ENCODE measurements around the gene HSD17B7. TPM values are rescaled to one million over a fixed set of nuclear protein-coding genes. Genes with fewer than 3 reads are reported as not detected.
"Not testable (repeated sequence)": the region's sequence is repeated elsewhere in the genome, so short reads cannot be mapped to it uniquely, and the experiment has no call there.

The HSD17B7 gene
- total and polyA plus RNA-seq, 10 of the 15 experiments (the other 5 are each of a cell fraction or from before 2014, with no cell fraction given), result 32.9 to 88.1 (median 36.3) TPM

DNA sequence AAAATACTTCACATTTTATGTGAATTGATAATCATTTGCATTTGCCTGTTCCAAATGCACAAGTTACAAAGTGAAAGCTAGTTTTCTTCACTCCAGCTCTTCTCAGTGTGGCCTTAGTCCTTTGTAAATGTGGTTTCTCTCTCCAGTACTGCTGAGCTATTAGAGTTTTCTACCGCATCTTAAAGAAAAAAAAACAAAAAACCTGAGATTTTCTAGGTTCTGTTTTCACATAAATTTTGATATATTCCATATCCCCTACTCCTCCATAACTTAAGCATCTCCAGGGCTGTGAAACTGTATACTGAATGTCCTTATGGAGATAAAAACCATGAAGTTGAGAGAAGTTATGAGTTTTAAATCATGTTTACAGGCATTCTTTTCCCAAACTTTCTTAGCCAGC, 3.8 kb downstream of the HSD17B7 start:
- H2AFZ ChIP-seq (ENCODE audit: control insufficient read depth, low read depth, low read length); DNase-seq (ENCODE audit: low read depth, low spot score); H3K27me3 ChIP-seq (replicated peaks in 1 of 2; ENCODE audit: control insufficient read depth in 2 of 2, insufficient read depth in 2 of 2, low read length in 1 of 2); H3K9ac ChIP-seq (ENCODE audit: control insufficient read depth, insufficient read depth, low read length); in situ Hi-C loops (cut with MboI); FAIRE-seq; BruUV-seq (replicated peaks); H3K79me2 ChIP-seq (ENCODE audit: control insufficient read depth, insufficient read depth, low read length); H3K27ac ChIP-seq (ENCODE audit: control insufficient read depth, insufficient read depth); H3K9me3 ChIP-seq (replicated peaks; ENCODE audit: control insufficient read depth, insufficient read depth, low read length); H4K20me1 ChIP-seq (ENCODE audit: control insufficient read depth, insufficient read depth); ATAC-seq; H3K4me3 ChIP-seq; H3K4me2 ChIP-seq (ENCODE audit: control insufficient read depth, insufficient read depth); H3K36me3 ChIP-seq (ENCODE audit: control insufficient read depth in 2 of 2, insufficient read depth in 2 of 2, low read length in 1 of 2); H3K4me1 ChIP-seq (ENCODE audit: control insufficient read depth, insufficient read depth, low read length): not testable (repeated sequence)
- WGBS (ENCODE audit: insufficient coverage, insufficient replicate concordance, low lambda C conversion rate, missing lambda C conversion rate), result 100% methylated on average over 1 of the region's 1 CpG
- ChIA-PET POLR2A (interaction anchor here (0.6 kb wide), 2 partner anchors 89 to 425 kb away, joined by 3 read pairs; no protein-coding TSS in a partner anchor), RAD21 (ENCODE audit: unreplicated experiment) (interaction anchor here (0.7 to 1.4 kb wide), 3 partner anchors 131 to 181 kb away, joined by 3 to 5 read pairs (median 4); no protein-coding TSS in a partner anchor), SMC1A (ENCODE audit: uncharacterized antibody, unreplicated experiment) (interaction anchor here (0.6 kb wide), 1 partner anchor 181 kb away, joined by 3 read pairs; no protein-coding TSS in a partner anchor), CTCF (interaction anchor here (0.9 kb wide), 1 partner anchor 181 kb away, joined by 4 read pairs; no protein-coding TSS in a partner anchor)
- intact Hi-C loops (cut with micrococcal nuclease; ENCODE audit: unreplicated experiment), result loop anchor here (5.0 kb wide), 1 partner anchor 167 kb away; no protein-coding TSS in a partner anchor

GRCh38 chr1:162796617-162797279, 6.2 kb downstream of the HSD17B7 start:
- in situ Hi-C loops (cut with MboI); POLR2A ChIA-PET; ATAC-seq; BruUV-seq (replicated peaks); intact Hi-C loops (cut with micrococcal nuclease; ENCODE audit: unreplicated experiment); H3K36me3 ChIP-seq (ENCODE audit: control insufficient read depth in 2 of 2, insufficient read depth in 2 of 2, low read length in 1 of 2); H3K9ac ChIP-seq (ENCODE audit: control insufficient read depth, insufficient read depth, low read length); H3K27me3 ChIP-seq (replicated peaks in 1 of 2; ENCODE audit: control insufficient read depth in 2 of 2, insufficient read depth in 2 of 2, low read length in 1 of 2); FAIRE-seq; H3K27ac ChIP-seq (ENCODE audit: control insufficient read depth, insufficient read depth); H4K20me1 ChIP-seq (ENCODE audit: control insufficient read depth, insufficient read depth); DNase-seq (ENCODE audit: low read depth, low spot score); H2AFZ ChIP-seq (ENCODE audit: control insufficient read depth, low read depth, low read length); CTCF ChIA-PET; H3K4me1 ChIP-seq (ENCODE audit: control insufficient read depth, insufficient read depth, low read length); RAD21 ChIA-PET (ENCODE audit: unreplicated experiment); H3K4me2 ChIP-seq (ENCODE audit: control insufficient read depth, insufficient read depth); H3K79me2 ChIP-seq (ENCODE audit: control insufficient read depth, insufficient read depth, low read length); H3K4me3 ChIP-seq; H3K9me3 ChIP-seq (replicated peaks; ENCODE audit: control insufficient read depth, insufficient read depth, low read length): not testable (repeated sequence)
- SMC1A ChIA-PET (ENCODE audit: uncharacterized antibody, unreplicated experiment), result interaction anchor here (1.3 kb wide), 1 partner anchor 170 kb away, joined by 3 read pairs; no protein-coding TSS in a partner anchor
- WGBS (ENCODE audit: insufficient coverage, insufficient replicate concordance, low lambda C conversion rate, missing lambda C conversion rate), result 49% methylated on average over 4 of the region's 4 CpGs

All from GM12878 (cell line).